ENCODE measurements around the gene CDC45.
A peak's percentile ranks its signal among the peaks of the same experiment; 100 is the strongest.

CDC45 gene

GRCh38 chr22:19548964-19549363 is 69.2 kb downstream of the CDC45 start:
- peaks cover 1% of the 10 kb centered on the region; the same call in 1 of the 2 replicates for H3K4me1 ChIP-seq (ENCODE audit: control insufficient read depth, insufficient read depth, low read length)
- no peaks in the 10 kb centered on the region for H3K36me3 ChIP-seq (ENCODE audit: control insufficient read depth, insufficient read depth, low read length)
- no peaks in the 10 kb centered on the region for H3K9me3 ChIP-seq (ENCODE audit: control insufficient read depth, insufficient read depth, low read length)
- no peak overlapping the region for H3K4me3 ChIP-seq (ENCODE audit: low read length)
- no CpG with 5 or more reads among the region's 2 CpGs for WGBS (ENCODE audit: insufficient coverage, insufficient read length)
- no peaks in the 10 kb centered on the region for H3K27me3 ChIP-seq (ENCODE audit: control insufficient read depth, insufficient read depth, low read length)
- H3K27ac ChIP-seq (ENCODE audit: low read length), result no peak overlapping the region
- no peak for DNase-seq (ENCODE audit: low read depth, low spot score)

- no peak overlapping the region for H3K4me3 ChIP-seq (ENCODE audit: low read length)
- no peak overlapping the region for H3K27ac ChIP-seq (ENCODE audit: low read length)
- peaks cover 1% of the 10 kb centered on the region; the same call in 1 of the 2 replicates for H3K4me1 ChIP-seq (ENCODE audit: control insufficient read depth, insufficient read depth, low read length)
- DNase-seq (ENCODE audit: low read depth, low spot score), result no peak
- no peaks in the 10 kb centered on the region for H3K27me3 ChIP-seq (ENCODE audit: control insufficient read depth, insufficient read depth, low read length)
- no peaks in the 10 kb centered on the region for H3K9me3 ChIP-seq (ENCODE audit: control insufficient read depth, insufficient read depth, low read length)
- no CpG with 5 or more reads among the region's 7 CpGs for WGBS (ENCODE audit: insufficient coverage, insufficient read length)
- no peaks in the 10 kb centered on the region for H3K36me3 ChIP-seq (ENCODE audit: control insufficient read depth, insufficient read depth, low read length)
Measured at GRCh38 chr22:19549428-19549827, 69.7 kb downstream of the CDC45 start.

- no peak overlapping the region for H3K27ac ChIP-seq (ENCODE audit: low read length)
- H3K36me3 ChIP-seq (ENCODE audit: control insufficient read depth, insufficient read depth, low read length), result no peaks in the 10 kb centered on the region
- WGBS (ENCODE audit: insufficient coverage, insufficient read length), result no CpG with 5 or more reads among the region's 7 CpGs
- DNase-seq (ENCODE audit: low read depth, low spot score), result no peak
- no peaks in the 10 kb centered on the region for H3K27me3 ChIP-seq (ENCODE audit: control insufficient read depth, insufficient read depth, low read length)
- H3K9me3 ChIP-seq (ENCODE audit: control insufficient read depth, insufficient read depth, low read length), result no peaks in the 10 kb centered on the region
- H3K4me3 ChIP-seq (ENCODE audit: low read length), result no peak overlapping the region
- H3K4me1 ChIP-seq (ENCODE audit: control insufficient read depth, insufficient read depth, low read length), result peaks cover 1% of the 10 kb centered on the region; the same call in 1 of the 2 replicates
Measured at GRCh38 chr22:19550382-19550781, 70.7 kb downstream of the CDC45 start.

- no peaks in the 10 kb centered on the region for H3K27me3 ChIP-seq (ENCODE audit: control insufficient read depth, insufficient read depth, low read length)
- no peaks in the 10 kb centered on the region for H3K9me3 ChIP-seq (ENCODE audit: control insufficient read depth, insufficient read depth, low read length)
- no peaks in the 10 kb centered on the region for H3K4me1 ChIP-seq (ENCODE audit: control insufficient read depth, insufficient read depth, low read length)
- no peak overlapping the region for H3K27ac ChIP-seq (ENCODE audit: low read length)
- WGBS (ENCODE audit: insufficient coverage, insufficient read length), result 100% methylated on average over 1 of the region's 2 CpGs
- H3K36me3 ChIP-seq (ENCODE audit: control insufficient read depth, insufficient read depth, low read length), result no peaks in the 10 kb centered on the region
- DNase-seq (ENCODE audit: low read depth, low spot score), result no peak
- H3K4me3 ChIP-seq (ENCODE audit: low read length), result no peak overlapping the region
Measured at GRCh38 chr22:19553201-19553600, 73.5 kb downstream of the CDC45 start.

- no CpG with 5 or more reads among the region's 12 CpGs for WGBS (ENCODE audit: insufficient coverage, insufficient read length)
- Histone ChIP-seq H3K36me3 (ENCODE audit: control insufficient read depth, insufficient read depth, low read length) (no peaks in the 10 kb centered on the region), H3K27me3 (ENCODE audit: control insufficient read depth, insufficient read depth, low read length) (no peaks in the 10 kb centered on the region), H3K4me1 (ENCODE audit: control insufficient read depth, insufficient read depth, low read length) (no peaks in the 10 kb centered on the region), H3K4me3 (ENCODE audit: low read length) (no peak overlapping the region), H3K9me3 (ENCODE audit: control insufficient read depth, insufficient read depth, low read length) (no peaks in the 10 kb centered on the region), H3K27ac (ENCODE audit: low read length) (no peak overlapping the region)
- DNase-seq (ENCODE audit: low read depth, low spot score), result peak; percentile 45
Measured at GRCh38 chr22:19554834-19555404, 75.2 kb downstream of the CDC45 start.

GRCh38 chr22:19555651-19556050 is 75.9 kb downstream of the CDC45 start:
- DNase-seq (ENCODE audit: low read depth, low spot score), result no peak
- H3K4me1 ChIP-seq (ENCODE audit: control insufficient read depth, insufficient read depth, low read length), result no peaks in the 10 kb centered on the region
- H3K9me3 ChIP-seq (ENCODE audit: control insufficient read depth, insufficient read depth, low read length), result no peaks in the 10 kb centered on the region
- H3K27ac ChIP-seq (ENCODE audit: low read length), result no peak overlapping the region
- WGBS (ENCODE audit: insufficient coverage, insufficient read length), result no CpG with 5 or more reads among the region's 6 CpGs
- no peaks in the 10 kb centered on the region for H3K36me3 ChIP-seq (ENCODE audit: control insufficient read depth, insufficient read depth, low read length)
- no peak overlapping the region for H3K4me3 ChIP-seq (ENCODE audit: low read length)
- H3K27me3 ChIP-seq (ENCODE audit: control insufficient read depth, insufficient read depth, low read length), result no peaks in the 10 kb centered on the region

GRCh38 chr22:19556963-19557545 is 77.3 kb downstream of the CDC45 start:
- Histone ChIP-seq H3K4me1 (ENCODE audit: control insufficient read depth, insufficient read depth, low read length) (no peaks in the 10 kb centered on the region), H3K4me3 (ENCODE audit: low read length) (no peak overlapping the region), H3K27me3 (ENCODE audit: control insufficient read depth, insufficient read depth, low read length) (no peaks in the 10 kb centered on the region), H3K36me3 (ENCODE audit: control insufficient read depth, insufficient read depth, low read length) (no peaks in the 10 kb centered on the region), H3K27ac (ENCODE audit: low read length) (no peak overlapping the region), H3K9me3 (ENCODE audit: control insufficient read depth, insufficient read depth, low read length) (no peaks in the 10 kb centered on the region)
- WGBS (ENCODE audit: insufficient coverage, insufficient read length), result no CpG with 5 or more reads among the region's 10 CpGs
- DNase-seq (ENCODE audit: low read depth, low spot score), result no peak

- no CpG with 5 or more reads among the region's 9 CpGs for WGBS (ENCODE audit: insufficient coverage, insufficient read length)
- Histone ChIP-seq H3K4me3 (ENCODE audit: low read length) (no peak overlapping the region), H3K36me3 (ENCODE audit: control insufficient read depth, insufficient read depth, low read length) (no peaks in the 10 kb centered on the region), H3K27ac (ENCODE audit: low read length) (no peak overlapping the region), H3K9me3 (ENCODE audit: control insufficient read depth, insufficient read depth, low read length) (no peaks in the 10 kb centered on the region), H3K4me1 (ENCODE audit: control insufficient read depth, insufficient read depth, low read length) (no peaks in the 10 kb centered on the region), H3K27me3 (ENCODE audit: control insufficient read depth, insufficient read depth, low read length) (no peaks in the 10 kb centered on the region)
- no peak for DNase-seq (ENCODE audit: low read depth, low spot score)
Measured at GRCh38 chr22:19559324-19559811, 79.6 kb downstream of the CDC45 start.

- no peaks in the 10 kb centered on the region for H3K27me3 ChIP-seq (ENCODE audit: control insufficient read depth, insufficient read depth, low read length)
- no CpG with 5 or more reads among the region's 2 CpGs for WGBS (ENCODE audit: insufficient coverage, insufficient read length)
Measured at GRCh38 chr22:19559956-19560355, 80.2 kb downstream of the CDC45 start.

GRCh38 chr22:19565382-19566278 is 85.9 kb downstream of the CDC45 start:
- H3K4me3 ChIP-seq (ENCODE audit: low read length), result no peak overlapping the region
- H3K9me3 ChIP-seq (ENCODE audit: control insufficient read depth, insufficient read depth, low read length), result no peaks in the 10 kb centered on the region
- no CpG with 5 or more reads among the region's 11 CpGs for WGBS (ENCODE audit: insufficient coverage, insufficient read length)
- H3K27ac ChIP-seq (ENCODE audit: low read length), result no peak overlapping the region
- DNase-seq (ENCODE audit: low read depth, low spot score), result no peak
- H3K27me3 ChIP-seq (ENCODE audit: control insufficient read depth, insufficient read depth, low read length), result no peaks in the 10 kb centered on the region
- no peaks in the 10 kb centered on the region for H3K36me3 ChIP-seq (ENCODE audit: control insufficient read depth, insufficient read depth, low read length)
- no peaks in the 10 kb centered on the region for H3K4me1 ChIP-seq (ENCODE audit: control insufficient read depth, insufficient read depth, low read length)

More at GRCh38 chr22:19559956-19560355, 80.2 kb downstream of the CDC45 start:
- Histone ChIP-seq H3K4me1 (ENCODE audit: control insufficient read depth, insufficient read depth, low read length) (no peaks in the 10 kb centered on the region), H3K36me3 (ENCODE audit: control insufficient read depth, insufficient read depth, low read length) (no peaks in the 10 kb centered on the region), H3K9me3 (ENCODE audit: control insufficient read depth, insufficient read depth, low read length) (no peaks in the 10 kb centered on the region), H3K4me3 (ENCODE audit: low read length) (no peak overlapping the region), H3K27ac (ENCODE audit: low read length) (no peak overlapping the region)
- no peak for DNase-seq (ENCODE audit: low read depth, low spot score)

Measured in iPS DF 6.9 (cell line).